Smooth muscle cell (in vitro differentiated cells): ENCODE data around the gene ZNF784. TPM values are rescaled to one million over a fixed set of nuclear protein-coding genes. Genes with fewer than 3 reads are reported as not detected.

Source experiments
- DNase-seq: peaks from one replicate; lab custom pipeline; 2025; ENCODE audit not compliant: unreplicated experiment; lab: John Stamatoyannopoulos, UW
- H2AFZ ChIP-seq: fragments of 200-600 bp; sonication (generic); 2 replicates; pipeline ENCODE4 v1.6.0; 2016; ENCODE audit warnings: antibody characterized with exemption, low read depth, mild to moderate bottlenecking
- H3F3A ChIP-seq: fragments of 200-600 bp; sonication (generic); 2 replicates; pipeline ENCODE4 v1.6.0; 2017; ENCODE audit warnings: antibody characterized with exemption, low read depth
- H3K27ac ChIP-seq: fragments of 200-600 bp; sonication (generic); 2 replicates; pipeline ENCODE4 v1.5.1; 2016; ENCODE audit warnings: low read depth, mild to moderate bottlenecking
- H3K27me3 ChIP-seq: fragments of 200-600 bp; sonication (generic); 2 replicates; pipeline ENCODE4 v1.6.1; 2016; ENCODE audit warnings: low read depth, mild to moderate bottlenecking
- H3K36me3 ChIP-seq: fragments of 200-600 bp; sonication (generic); 2 replicates; pipeline ENCODE4 v1.5.1; 2016; ENCODE audit warnings: low read depth
- H3K4me1 ChIP-seq: fragments of 200-600 bp; sonication (generic); 2 replicates; pipeline ENCODE4 v1.5.1; 2016; ENCODE audit warnings: low read depth
- H3K4me2 ChIP-seq: fragments of 200-600 bp; sonication (generic); 2 replicates; pipeline ENCODE4 v1.6.0; 2016; ENCODE audit warnings: mild to moderate bottlenecking
- H3K4me3 ChIP-seq: fragments of 200-600 bp; sonication (generic); 2 replicates; pipeline ENCODE4 v1.5.1; 2016; ENCODE audit warnings: mild to moderate bottlenecking
- H3K79me2 ChIP-seq: fragments of 200-600 bp; sonication (generic); 2 replicates; pipeline ENCODE4 v1.6.0; 2016; ENCODE audit warnings: low read depth, mild to moderate bottlenecking
- H3K9ac ChIP-seq: fragments of 200-600 bp; sonication (generic); 2 replicates; pipeline ENCODE4 v1.6.0; 2016; ENCODE audit warnings: low read depth
- H3K9me3 ChIP-seq: fragments of 200-600 bp; sonication (generic); replicated peaks from 2 replicates; pipeline ENCODE4 v1.5.1; 2016; ENCODE audit warnings: low read depth
- H4K20me1 ChIP-seq: fragments of 200-600 bp; sonication (generic); 2 replicates; pipeline ENCODE4 v1.6.0; 2016; ENCODE audit warnings: low read depth
- CTCF ChIP-seq: fragments of 200-600 bp; sonication (generic); IDR thresholded peaks from 2 replicates; pipeline ENCODE4 v1.5.1; 2017; ENCODE audit warnings: borderline replicate concordance, mild to moderate bottlenecking, antibody characterized with exemption; ENCODE audit not compliant: insufficient read depth, poor library complexity, severe bottlenecking
- WGBS: methylation state at CpG from one replicate; pipeline ENCODE4 v1.1.7; 2016; ENCODE audit warnings: low lambda C conversion rate; 5-methylcytosine and 5-hydroxymethylcytosine counted together
- polyA plus RNA-seq: library from polyadenylated mRNA; unstranded; fragments of >200 nt; fragmentation: Nextera tagmentation; extraction: Ambion mirVana; gene quantifications from 2 replicates; pipeline ENCODE4 v1.2.1, GENCODE V29; 2016
- total RNA-seq: library from RNA; depleted of rRNA; stranded (reverse); fragments of >200 nt; gene quantifications from 2 replicates; pipeline ENCODE4 v1.2.3, GENCODE V29; 2014

ZNF784 gene
- total and polyA plus RNA-seq, 2 experiments from 2014 or later: 3.1 to 7.3 TPM

- Histone ChIP-seq H3K36me3 (no peaks in the 10 kb centered on the region), H3K9ac (peak overlapping the region; percentile 91), H4K20me1 (no peaks in the 10 kb centered on the region), H3K4me1 (no peaks in the 10 kb centered on the region), H3K27me3 (no peaks in the 10 kb centered on the region), H3K27ac (peak overlapping the region; percentile 68), H3K79me2 (peaks cover 13% of the 10 kb centered on the region), H3K4me3 (peak overlapping the region; percentile 96), H3F3A (peaks cover 5% of the 10 kb centered on the region), H3K9me3 (no peaks in the 10 kb centered on the region), H3K4me2 (peak overlapping the region; percentile 92), H2AFZ (no peak overlapping the region)
- DNase-seq: no peak
- 19% methylated on average over 15 of the region's 20 CpGs for WGBS
- no peak for TF ChIP-seq CTCF
Measured at GRCh38 chr19:55579766-55580621, 44.4 kb downstream of the ZNF784 start.

GRCh38 chr19:55578761-55579747 lies 45.3 kb downstream of the ZNF784 start:
- Histone ChIP-seq H3K4me3 (peak overlapping the region; percentile 96), H3K79me2 (peaks cover 13% of the 10 kb centered on the region), H3K9me3 (no peaks in the 10 kb centered on the region), H3K9ac (peak overlapping the region; percentile 91), H3K4me2 (peak overlapping the region; percentile 92), H3F3A (no peaks in the 10 kb centered on the region), H3K36me3 (no peaks in the 10 kb centered on the region), H3K4me1 (no peaks in the 10 kb centered on the region), H2AFZ (no peak overlapping the region), H4K20me1 (no peaks in the 10 kb centered on the region), H3K27ac (no peak overlapping the region), H3K27me3 (no peaks in the 10 kb centered on the region)
- no peak for DNase-seq
- 97% methylated on average over 80 of the region's 90 CpGs for WGBS
- no peak for TF ChIP-seq CTCF

GRCh38 chr19:55578031-55578760 lies 46.2 kb downstream of the ZNF784 start:
- Histone ChIP-seq H3K9ac (no peak overlapping the region), H3F3A (no peaks in the 10 kb centered on the region), H4K20me1 (no peaks in the 10 kb centered on the region), H2AFZ (no peak overlapping the region), H3K4me1 (no peaks in the 10 kb centered on the region), H3K36me3 (no peaks in the 10 kb centered on the region), H3K4me3 (no peak overlapping the region), H3K27me3 (no peaks in the 10 kb centered on the region), H3K27ac (no peak overlapping the region), H3K9me3 (no peaks in the 10 kb centered on the region), H3K4me2 (no peak overlapping the region), H3K79me2 (peaks cover 13% of the 10 kb centered on the region)
- TF ChIP-seq CTCF: no peak
- no peak for DNase-seq
- 98% methylated on average over 68 of the region's 83 CpGs for WGBS
